Erythroblast (primary cell): ENCODE results near the gene CFAP251.
"Not testable (repeated sequence)": the region's sequence is repeated elsewhere in the genome, so short reads cannot be mapped to it uniquely, and the experiment has no call there.

ENCODE experiments used
- DNase-seq, 2 experiments: peaks; one replicate each; lab custom pipeline; 2025; lab: John Stamatoyannopoulos, UW
- GATA1 ChIP-seq: IDR thresholded peaks from 2 replicates; pipeline ENCODE4 v1.6.1; 2011; ENCODE audit warnings: low read depth, mild to moderate bottlenecking, control low read depth, low read length, moderate library complexity
- POLR2A ChIP-seq: IDR thresholded peaks from 2 replicates; pipeline ENCODE4 v1.6.1; 2011; ENCODE audit warnings: mild to moderate bottlenecking, low read length

CFAP251 gene

GRCh38 chr12:121926874-121927706, 8.7 kb downstream of the CFAP251 start:
- TF ChIP-seq GATA1 (no peak), POLR2A (no peak)

GRCh38 chr12:121927813-121928212, 9.4 kb downstream of the CFAP251 start:
- no peak for TF ChIP-seq POLR2A
- TF ChIP-seq GATA1 = no peak
- DNase-seq = no peak

More at GRCh38 chr12:121926874-121927706, 8.7 kb downstream of the CFAP251 start:
- DNase-seq = no peak

- DNase-seq = not testable (repeated sequence)
Measured at GRCh38 chr12:121929545-121929944, 11.2 kb downstream of the CFAP251 start.

GRCh38 chr12:121930862-121931261, 12.5 kb downstream of the CFAP251 start:
- TF ChIP-seq GATA1 = no peak
- DNase-seq = no peak

GRCh38 chr12:121932176-121932536, 13.8 kb downstream of the CFAP251 start:
- DNase-seq = no peak
- TF ChIP-seq POLR2A (no peak), GATA1 (no peak)

GRCh38 chr12:121932914-121933521, 14.6 kb downstream of the CFAP251 start:
- TF ChIP-seq GATA1 (no peak), POLR2A (no peak)
- no peak for DNase-seq

- TF ChIP-seq POLR2A (no peak), GATA1 (no peak)
- DNase-seq = peak; percentile 74 to 82
Measured at GRCh38 chr12:121933522-121934308, 15.3 kb downstream of the CFAP251 start.

- TF ChIP-seq GATA1 (no peak), POLR2A (no peak)
Measured at GRCh38 chr12:121934309-121934664, 15.9 kb downstream of the CFAP251 start.

GRCh38 chr12:121937654-121938053, 19.3 kb downstream of the CFAP251 start:
- no peak for TF ChIP-seq POLR2A
- no peak for TF ChIP-seq GATA1
- no peak for DNase-seq

More at GRCh38 chr12:121934309-121934664, 15.9 kb downstream of the CFAP251 start:
- DNase-seq = no peak

- TF ChIP-seq POLR2A = no peak
- TF ChIP-seq GATA1 = no peak
- no peak for DNase-seq
Measured at GRCh38 chr12:121939186-121939585, 20.8 kb downstream of the CFAP251 start.

GRCh38 chr12:121939992-121940766, 21.8 kb downstream of the CFAP251 start:
- no peak for DNase-seq
- TF ChIP-seq POLR2A = no peak
- TF ChIP-seq GATA1 = no peak

GRCh38 chr12:121942145-121942718, 23.8 kb downstream of the CFAP251 start:
- TF ChIP-seq POLR2A = no peak
- TF ChIP-seq GATA1 = no peak
- DNase-seq = no peak

- DNase-seq = no peak
- TF ChIP-seq POLR2A = no peak
- no peak for TF ChIP-seq GATA1
Measured at GRCh38 chr12:121943926-121944325, 25.5 kb downstream of the CFAP251 start.
